HG02938 (cell line): ENCODE measurements around the gene KCND3.

ENCODE experiments used
- ATAC-seq: cut with Tn5 transposase; IDR thresholded peaks from one replicate; pipeline ENCODE4 v1.9.1; 2021; ENCODE audit warnings: mild to moderate bottlenecking, moderate library complexity; ENCODE audit not compliant: unreplicated experiment

Gene KCND3

GRCh38 chr1:111921948-111922347 lies 67.5 kb downstream of the KCND3 start:
- ATAC-seq = no peak

GRCh38 chr1:111920221-111921024 lies 69.0 kb downstream of the KCND3 start:
- no peak for ATAC-seq

GRCh38 chr1:111911776-111912515 lies 77.5 kb downstream of the KCND3 start:
- ATAC-seq = no peak

DNA sequence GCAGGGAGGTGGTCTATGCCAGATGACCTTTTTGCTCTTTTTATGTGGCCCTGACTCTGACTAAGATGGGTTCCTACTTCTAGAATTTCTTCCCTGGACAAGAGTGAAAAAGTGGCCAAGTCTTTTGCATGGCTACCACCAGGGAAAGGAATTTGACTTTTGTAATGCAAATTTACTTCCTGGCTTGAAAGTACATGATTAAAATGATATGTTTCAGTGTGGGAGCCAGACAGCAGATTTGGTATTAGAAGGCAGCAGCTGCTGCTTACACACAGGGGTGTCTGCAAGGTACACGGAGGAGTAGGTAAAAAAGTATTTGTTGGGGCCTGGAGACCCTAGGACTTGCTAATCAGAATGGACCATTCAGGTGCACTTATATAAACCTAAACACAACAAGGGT lies 78.4 kb downstream of the KCND3 start:
- no peak for ATAC-seq

DNA sequence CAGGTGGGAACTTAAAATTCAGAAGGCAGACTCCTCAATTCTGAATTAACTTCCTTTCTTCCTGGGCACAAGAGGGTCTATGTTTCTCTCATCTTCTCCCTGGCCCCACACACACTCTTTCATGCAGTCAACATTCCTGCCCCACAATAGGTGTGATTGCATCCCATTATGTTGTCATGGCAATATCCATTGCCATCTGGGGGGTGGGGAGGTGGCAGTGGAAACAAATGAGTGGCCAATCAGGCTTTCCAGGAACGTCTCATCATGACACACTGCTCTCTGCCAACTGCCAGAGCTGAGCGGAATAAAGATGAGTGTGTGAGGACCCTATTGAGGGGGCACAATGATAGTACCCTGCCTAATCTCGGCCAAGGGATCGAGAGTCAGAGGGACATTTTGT lies 80.4 kb downstream of the KCND3 start:
- ATAC-seq = no peak

DNA sequence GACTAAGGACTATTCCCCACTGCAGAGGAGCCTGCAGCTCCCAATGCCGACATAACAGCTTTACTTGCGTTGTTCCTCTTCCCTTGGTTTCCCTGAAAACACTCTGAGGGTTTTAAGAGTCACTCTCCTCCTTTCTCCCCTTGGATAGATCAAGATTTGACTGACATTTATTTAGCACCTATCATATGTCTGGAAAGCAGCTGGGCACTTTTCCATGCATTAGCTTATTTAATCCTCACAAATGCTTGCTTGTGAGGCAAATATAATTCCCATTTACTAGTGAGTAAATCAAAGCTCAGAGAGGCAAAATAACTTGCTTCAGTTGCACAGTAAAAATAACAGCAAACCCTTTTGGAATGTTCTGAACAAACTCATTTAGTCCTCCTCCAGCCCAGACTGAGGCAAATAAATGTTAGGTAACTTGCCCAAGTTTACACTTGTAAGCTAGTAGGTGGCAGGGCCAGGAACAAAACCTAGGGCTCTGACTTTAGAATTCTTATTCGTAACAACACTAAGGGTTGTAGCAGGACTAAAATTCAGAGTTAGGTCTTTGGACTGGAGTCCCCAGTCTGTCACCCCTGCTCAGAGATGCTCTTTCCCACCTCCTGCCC lies 81.4 kb downstream of the KCND3 start:
- ATAC-seq = no peak

- ATAC-seq = no peak
Measured at GRCh38 chr1:111907321-111907720, 82.1 kb downstream of the KCND3 start.

DNA sequence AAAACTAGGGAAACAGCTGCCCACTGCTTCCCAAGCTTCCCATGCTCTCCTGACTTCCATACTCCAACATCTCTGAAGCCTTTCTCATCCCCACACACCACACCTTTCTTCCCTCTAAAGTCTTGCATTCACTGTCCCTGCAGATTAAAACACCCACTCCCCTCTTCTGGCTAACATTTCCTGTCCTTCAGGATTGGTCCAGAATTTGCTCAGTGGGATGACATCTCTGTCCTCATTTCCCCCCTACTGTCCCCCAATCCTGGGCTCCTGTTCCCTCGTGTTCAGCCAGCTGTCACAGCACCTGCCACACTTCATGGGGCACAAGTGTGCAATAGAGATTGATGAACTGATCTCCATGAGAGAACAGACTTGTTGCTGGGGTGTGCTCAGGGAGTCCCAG lies 82.7 kb downstream of the KCND3 start:
- ATAC-seq = no peak

DNA sequence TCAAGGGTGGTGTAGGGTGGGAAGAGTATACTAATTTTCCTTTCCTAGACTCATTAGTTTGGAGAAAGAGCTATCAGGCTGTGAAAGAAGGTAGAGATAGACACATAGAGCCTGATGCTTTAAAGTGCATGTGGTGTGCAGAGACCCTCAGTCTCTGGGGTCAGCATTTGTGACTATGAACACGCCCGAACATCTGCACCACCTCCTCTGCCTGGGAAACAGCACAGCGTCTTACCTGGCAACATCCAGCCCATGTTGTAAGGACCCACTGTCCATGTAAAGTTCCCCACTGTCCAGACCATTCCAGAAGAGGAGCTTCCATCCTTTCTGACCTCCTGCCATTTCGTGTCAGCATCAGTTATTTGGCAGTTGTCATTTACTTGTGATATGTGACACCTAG lies 83.4 kb downstream of the KCND3 start:
- ATAC-seq = no peak

DNA sequence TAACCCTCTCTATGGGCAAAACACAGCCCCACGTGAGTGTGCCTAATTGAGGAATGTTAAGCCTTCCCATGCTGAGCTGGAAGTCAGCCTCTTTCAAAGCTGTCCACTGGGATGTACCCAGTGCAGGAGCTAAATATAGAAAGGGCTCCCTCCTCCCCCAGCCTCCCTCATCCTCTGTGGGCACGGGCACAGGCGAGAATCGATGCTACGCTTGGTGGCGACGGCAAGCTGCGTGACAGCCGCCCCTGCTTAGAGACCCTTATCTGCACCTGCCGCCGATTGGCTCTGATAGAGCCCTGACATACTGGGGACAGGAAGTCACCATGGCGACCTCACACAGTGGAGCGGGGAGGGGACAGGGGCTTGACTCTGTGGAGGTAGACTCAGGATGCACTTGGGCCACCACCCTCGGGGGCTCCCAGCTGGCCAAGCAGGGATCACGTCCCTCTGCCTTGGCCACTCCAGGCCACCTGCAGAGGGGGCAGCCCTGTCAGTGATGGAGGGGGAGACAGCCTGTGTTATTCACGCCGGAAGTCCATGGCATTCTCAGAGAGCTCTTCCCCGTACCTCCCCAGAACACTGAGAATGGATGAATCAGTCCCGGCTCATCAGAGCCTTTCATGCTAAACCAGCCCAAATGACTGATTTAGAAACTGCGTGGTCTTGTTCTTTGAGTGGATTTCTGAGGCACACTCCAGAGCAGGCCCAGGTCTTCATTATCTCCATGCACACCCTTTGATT lies 84.8 kb downstream of the KCND3 start:
- ATAC-seq = no peak

- no peak for ATAC-seq
Measured at GRCh38 chr1:111903871-111904449, 85.5 kb downstream of the KCND3 start.

- no peak for ATAC-seq
Measured at GRCh38 chr1:111903148-111903870, 86.2 kb downstream of the KCND3 start.

DNA sequence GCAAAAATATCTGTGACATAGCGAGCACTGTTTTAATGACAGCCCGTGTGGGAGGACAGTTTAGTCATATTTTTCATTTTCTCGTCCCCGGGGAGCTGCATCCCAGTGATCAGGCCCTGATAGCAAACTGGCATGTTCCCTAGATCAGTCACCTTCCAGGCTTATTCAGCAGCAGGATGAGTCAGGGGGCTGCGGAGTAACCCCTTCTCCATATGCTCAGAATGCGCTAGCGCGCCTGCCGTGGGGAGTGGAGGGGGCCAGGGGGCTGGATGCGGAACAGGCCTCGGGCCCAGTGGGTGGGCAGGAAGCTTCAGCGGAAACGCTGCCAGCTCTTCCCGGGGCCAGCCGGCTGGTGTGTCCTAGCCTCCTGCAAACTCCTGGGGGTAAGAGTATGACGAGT lies 94.0 kb downstream of the KCND3 start:
- ATAC-seq = no peak

- ATAC-seq = no peak
Measured at GRCh38 chr1:111895017-111895416, 94.5 kb downstream of the KCND3 start.

- ATAC-seq = no peak
Measured at GRCh38 chr1:111894497-111894896, 95.0 kb downstream of the KCND3 start.

DNA sequence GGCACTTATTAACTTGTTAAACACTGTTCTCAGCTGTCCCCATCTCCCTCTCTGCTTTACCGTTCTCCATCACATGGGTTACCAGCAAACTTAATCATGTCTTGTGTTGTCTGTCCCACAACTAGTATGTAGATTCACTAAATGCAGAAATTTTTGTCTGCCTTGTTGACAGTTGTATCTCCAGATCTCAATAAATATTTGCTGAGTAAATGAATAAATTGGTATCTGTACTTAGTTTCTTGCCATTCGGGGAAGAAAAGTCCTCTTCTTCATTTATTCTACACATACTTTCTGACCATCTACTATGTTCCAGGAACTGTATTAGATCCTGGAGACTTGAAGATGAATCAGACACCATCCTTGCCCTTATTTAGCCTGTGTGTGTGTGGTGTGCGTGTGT lies 97.9 kb downstream of the KCND3 start:
- no peak for ATAC-seq

- no peak for ATAC-seq
Measured at GRCh38 chr1:111888740-111889376, 100.6 kb downstream of the KCND3 start.

DNA sequence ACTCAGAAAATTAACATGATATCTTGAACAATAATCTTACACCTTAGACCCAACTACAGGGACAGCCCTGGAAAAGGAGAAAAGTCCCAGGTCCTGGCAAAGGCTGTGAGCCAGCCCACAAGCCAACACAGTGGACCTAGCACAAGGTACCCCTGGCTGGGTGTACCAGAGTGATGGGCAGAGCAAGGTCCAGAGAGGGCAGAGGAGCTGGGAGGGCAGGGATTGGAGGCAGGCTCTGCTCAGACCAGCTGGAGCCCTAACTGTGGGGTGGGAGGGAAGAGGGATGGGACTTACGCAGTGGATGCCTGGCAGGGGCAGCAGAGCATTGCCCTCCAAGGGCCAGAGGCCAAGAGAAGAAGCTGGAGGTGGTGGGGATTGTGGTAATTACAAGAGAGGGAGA lies 101.6 kb downstream of the KCND3 start:
- ATAC-seq = no peak

DNA sequence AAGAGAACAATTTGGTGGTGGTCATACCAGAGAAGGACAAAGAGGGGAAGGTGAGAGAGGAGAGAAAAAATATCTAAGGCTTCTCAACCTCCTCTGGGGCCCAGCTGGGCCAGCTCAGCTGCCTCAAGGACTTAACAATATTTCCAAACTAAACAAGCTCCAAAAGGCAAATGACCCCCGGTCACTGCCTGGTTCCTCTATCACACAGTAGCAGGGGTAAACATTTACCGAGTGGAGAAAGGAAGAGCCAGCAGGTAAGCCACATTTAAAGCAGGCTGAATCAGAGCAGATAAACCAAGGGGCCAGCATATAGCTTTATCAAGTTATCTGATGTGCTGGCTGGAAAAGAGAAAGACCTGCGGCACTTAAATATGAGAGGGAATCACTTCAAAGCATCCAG lies 102.1 kb downstream of the KCND3 start:
- no peak for ATAC-seq

DNA sequence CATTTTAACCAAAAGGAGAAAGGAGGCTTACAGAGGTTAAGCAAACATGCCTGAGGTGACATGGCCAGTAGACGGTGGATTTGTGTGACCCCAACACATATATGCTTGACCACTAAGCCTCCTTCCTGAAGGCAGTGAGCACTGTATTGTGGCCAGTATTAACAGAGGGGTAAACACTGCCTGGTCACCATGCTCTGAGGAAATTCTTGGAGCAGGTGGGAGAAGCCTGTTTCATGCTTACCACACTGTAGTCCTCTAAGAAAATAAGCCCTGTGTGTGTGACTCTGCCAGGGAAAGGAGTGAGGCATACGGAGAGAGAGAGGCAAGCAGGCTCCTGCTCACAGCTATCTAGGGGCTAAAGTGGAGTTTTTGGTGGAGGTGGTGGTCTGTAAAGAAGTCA lies 102.7 kb downstream of the KCND3 start:
- no peak for ATAC-seq
